Esophagus muscularis mucosa (tissue), 3 donors: ENCODE results near the gene AUTS2.

ENCODE experiments used
- POLR2A ChIP-seq: fragments of 450-650 bp; IDR thresholded peaks from one replicate; pipeline ENCODE4 v1.6.1; 2017; ENCODE audit warnings: antibody characterized with exemption, moderate library complexity, mild to moderate bottlenecking, low read depth
- POLR2AphosphoS5 ChIP-seq, 2 donors: sonication (generic); formaldehyde crosslinking; IDR thresholded peaks; one replicate each; pipeline ENCODE4 v1.6.1; 2017; ENCODE audit warnings: antibody characterized with exemption in 2 of 2
- TF ChIP-seq, protein P1 (sequence below), 3 experiments: fragments of 200-600 bp in 2 of 3; fragments of 450-650 bp in 1 of 3; sonication (generic) in 2 of 3; IDR thresholded peaks; one replicate each; pipeline ENCODE4 v1.5.1; 2017 to 2019; ENCODE audit warnings: antibody characterized with exemption in 3 of 3, mild to moderate bottlenecking in 2 of 3, moderate library complexity in 1 of 3

DNA sequence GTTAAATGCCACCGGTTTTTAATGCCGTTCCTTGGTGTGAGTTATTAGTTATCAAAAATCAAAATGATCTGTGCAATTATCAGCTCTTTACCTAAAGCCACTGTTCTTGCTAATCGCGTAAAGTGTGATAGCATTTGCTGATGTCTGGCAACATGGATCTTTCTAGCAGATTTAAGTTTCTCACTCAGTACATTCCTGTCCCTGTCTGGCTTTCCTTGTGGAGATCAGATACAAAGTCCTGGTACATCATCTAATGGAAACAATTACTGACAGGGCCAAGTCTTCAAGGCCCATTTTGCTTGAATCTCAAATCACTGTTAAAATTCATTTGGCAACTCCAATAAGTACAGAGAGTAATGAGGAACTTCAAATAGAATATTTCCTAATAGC is 755.7 kb downstream of the AUTS2 start:
- TF ChIP-seq, protein P1, sequence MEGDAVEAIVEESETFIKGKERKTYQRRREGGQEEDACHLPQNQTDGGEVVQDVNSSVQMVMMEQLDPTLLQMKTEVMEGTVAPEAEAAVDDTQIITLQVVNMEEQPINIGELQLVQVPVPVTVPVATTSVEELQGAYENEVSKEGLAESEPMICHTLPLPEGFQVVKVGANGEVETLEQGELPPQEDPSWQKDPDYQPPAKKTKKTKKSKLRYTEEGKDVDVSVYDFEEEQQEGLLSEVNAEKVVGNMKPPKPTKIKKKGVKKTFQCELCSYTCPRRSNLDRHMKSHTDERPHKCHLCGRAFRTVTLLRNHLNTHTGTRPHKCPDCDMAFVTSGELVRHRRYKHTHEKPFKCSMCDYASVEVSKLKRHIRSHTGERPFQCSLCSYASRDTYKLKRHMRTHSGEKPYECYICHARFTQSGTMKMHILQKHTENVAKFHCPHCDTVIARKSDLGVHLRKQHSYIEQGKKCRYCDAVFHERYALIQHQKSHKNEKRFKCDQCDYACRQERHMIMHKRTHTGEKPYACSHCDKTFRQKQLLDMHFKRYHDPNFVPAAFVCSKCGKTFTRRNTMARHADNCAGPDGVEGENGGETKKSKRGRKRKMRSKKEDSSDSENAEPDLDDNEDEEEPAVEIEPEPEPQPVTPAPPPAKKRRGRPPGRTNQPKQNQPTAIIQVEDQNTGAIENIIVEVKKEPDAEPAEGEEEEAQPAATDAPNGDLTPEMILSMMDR (IDR thresholded peaks at IDR 0.05): no peak
- TF ChIP-seq POLR2A (no peak), POLR2AphosphoS5 (IDR thresholded peaks at IDR 0.05) (no peak)
